Heart left ventricle (tissue), 13 donors: ENCODE data around the gene FAM53B.

Source experiments
- CTCF ChIP-seq, 12 donors: fragments of 200-600 bp; sonication (generic) in 4 of 12; IDR thresholded peaks; one replicate each; pipeline versions ENCODE4 v1.5.0 to v1.8.0; 2018 to 2022; ENCODE audit warnings: antibody characterized with exemption in 12 of 12, mild to moderate bottlenecking in 5 of 12
- POLR2A ChIP-seq, 2 donors: fragments of 450-650 bp; IDR thresholded peaks; one replicate each; pipeline ENCODE4 v1.6.1; 2017; ENCODE audit warnings: antibody characterized with exemption in 2 of 2, mild to moderate bottlenecking in 2 of 2, moderate library complexity in 2 of 2
- donor health status: ischemic (EF 13 %, LVEDD 7.1; RV severe dilation, severe dysfunction).
- donor health status: DM: no; HTN: yes; CAD: no.
- donor health status: DM: no; HTN: no; CAD: no.
- donor health status: ischemic (EF 25% LVEDD 6.9; RV normal size, moderate dysfunction).
- donor health status: ischemic (EF 25% LVEDD 5.7; RV mildly dilated, moderate dysfunction).
- donor health status: ischemic (EF 35%, LVEDD 5.7; RV mildly dilated, moderate dysfunction).
- donor health status: nonischemic (EF 11% LVEDD 7.7; RV severe dilation, severe dysfunction).
- donor health status: DM: yes; HTN: yes; CAD: no.
- donor health status: PGD.
- donor health status: ischemic (EF 29% LVEDD 5.4; RV normal size, mild dysfunction).
- donor health status: nonischemic (EF 23%, LVEDD 6.1; RV moderate dilation, normal function).

GRCh38 chr10:124586142-124586541 lies 158.0 kb downstream of the FAM53B start:
- TF ChIP-seq POLR2A (IDR thresholded peaks at IDR 0.05) (no peak), CTCF (IDR thresholded peaks at IDR 0.05) (no peak)
